Glomerular visceral epithelial cell (primary cell): Measurements from ENCODE around the gene SLC51B.

Experiments used
- DNase-seq: peaks from one replicate; pipeline ENCODE4 v3.0.0-alpha.2; 2016; ENCODE audit errors: extremely low spot score

Gene SLC51B

GRCh38 chr15:65041787-65042186 is 3.4 kb upstream of the SLC51B start:
- DNase-seq = no peak

- no peak for DNase-seq
Measured at GRCh38 chr15:65042776-65043327, 2.3 kb upstream of the SLC51B start.

- DNase-seq = peak; percentile 59
Measured at GRCh38 chr15:65044218-65044617, 969 bp upstream of the SLC51B start.

GRCh38 chr15:65048241-65048640 is 3.1 kb downstream of the SLC51B start:
- DNase-seq = no peak

- peak; percentile 57 for DNase-seq
Measured at GRCh38 chr15:65049418-65049840, 4.2 kb downstream of the SLC51B start.

- DNase-seq = no peak
Measured at GRCh38 chr15:65050270-65050669, 5.1 kb downstream of the SLC51B start.

GRCh38 chr15:65051266-65051665 is 6.1 kb downstream of the SLC51B start:
- DNase-seq = no peak

GRCh38 chr15:65052956-65053355 is 7.8 kb downstream of the SLC51B start:
- no peak for DNase-seq

GRCh38 chr15:65054333-65055200 is 9.4 kb downstream of the SLC51B start:
- DNase-seq = peak; percentile 78

- peak; percentile 81 for DNase-seq
Measured at GRCh38 chr15:65055201-65055870, 10.1 kb downstream of the SLC51B start.

GRCh38 chr15:65056106-65056505 is 10.9 kb downstream of the SLC51B start:
- no peak for DNase-seq

GRCh38 chr15:65056868-65057548 is 11.8 kb downstream of the SLC51B start:
- peak; percentile 95 for DNase-seq

GRCh38 chr15:65057549-65057940 is 12.4 kb downstream of the SLC51B start:
- no peak for DNase-seq

- no peak for DNase-seq
Measured at GRCh38 chr15:65058394-65059368, 13.5 kb downstream of the SLC51B start.

GRCh38 chr15:65059369-65059750 is 14.2 kb downstream of the SLC51B start:
- DNase-seq = no peak

- no peak for DNase-seq
Measured at GRCh38 chr15:65059931-65060596, 14.9 kb downstream of the SLC51B start.

GRCh38 chr15:65060641-65061397 is 15.6 kb downstream of the SLC51B start:
- DNase-seq = no peak

- DNase-seq = no peak
Measured at GRCh38 chr15:65062061-65062460, 16.9 kb downstream of the SLC51B start.

GRCh38 chr15:65062726-65063125 is 17.5 kb downstream of the SLC51B start:
- DNase-seq = peak; percentile 17
